ENCODE results near the gene STAMBP. TPM values are rescaled to one million over a fixed set of nuclear protein-coding genes. Genes with fewer than 3 reads are reported as not detected.

The STAMBP gene
- polyA plus RNA-seq, 1 donor from 2014 or later: 69.1 TPM

- Histone ChIP-seq H3K27me3 (ENCODE audit: insufficient read depth, low read depth, low read length) (no peaks in the 10 kb centered on the region), H3K27ac (ENCODE audit: low read length) (no peak overlapping the region), H4K20me1 (ENCODE audit: insufficient read depth) (no peaks in the 10 kb centered on the region), H3K9me3 (ENCODE audit: low read length) (no peaks in the 10 kb centered on the region), H3K79me2 (replicated peaks; ENCODE audit: insufficient read depth, low read length) (no peaks in the 10 kb centered on the region), H2AFZ (ENCODE audit: low read depth, low read length) (no peak overlapping the region), H3K9me2 (ENCODE audit: insufficient read depth, low read length) (no peaks in the 10 kb centered on the region), H3K4me3 (ENCODE audit: low read length) (no peak overlapping the region), H3K4me2 (ENCODE audit: low read length) (no peak overlapping the region), H3K9ac (ENCODE audit: low read length) (no peak overlapping the region), H3F3A (ENCODE audit: insufficient read depth, low read length, poor library complexity, severe bottlenecking) (no peaks in the 10 kb centered on the region), H3K36me3 (ENCODE audit: insufficient read depth, low read length) (no peaks in the 10 kb centered on the region)
- no peak for TF ChIP-seq EP300 (conservative IDR thresholded peaks at IDR 0.05; ENCODE audit: poor library complexity, severe bottlenecking)
- TF ChIP-seq TAF1 (IDR thresholded peaks at IDR 0.05; ENCODE audit: low read depth): no peak
- no peak for TF ChIP-seq REST (IDR thresholded peaks at IDR 0.05; ENCODE audit: borderline replicate concordance)
- TF ChIP-seq CTCF (IDR thresholded peaks at IDR 0.05; ENCODE audit: poor library complexity, severe bottlenecking): no peak
- no peak for TF ChIP-seq EZH2 (IDR thresholded peaks at IDR 0.05; ENCODE audit: borderline replicate concordance, insufficient read depth, low read length, poor library complexity, severe bottlenecking)
- TF ChIP-seq POLR2AphosphoS5 (IDR thresholded peaks at IDR 0.05): no peak
- no peak for TF ChIP-seq MXI1 (conservative IDR thresholded peaks at IDR 0.05; ENCODE audit: poor library complexity, severe bottlenecking)
- no peak for TF ChIP-seq SMC3 (conservative IDR thresholded peaks at IDR 0.05; ENCODE audit: poor library complexity)
- no peak for TF ChIP-seq RAD21 (conservative IDR thresholded peaks at IDR 0.05)
Measured at GRCh38 chr2:73899801-73900336, 71.1 kb downstream of the STAMBP start.

- H3K9ac ChIP-seq (ENCODE audit: low read length): no peak overlapping the region
- H4K20me1 ChIP-seq (ENCODE audit: insufficient read depth): no peaks in the 10 kb centered on the region
- H3K36me3 ChIP-seq (ENCODE audit: insufficient read depth, low read length): no peaks in the 10 kb centered on the region
- H3K79me2 ChIP-seq (replicated peaks; ENCODE audit: insufficient read depth, low read length): no peaks in the 10 kb centered on the region
- no peak overlapping the region for H3K4me2 ChIP-seq (ENCODE audit: low read length)
- no peak overlapping the region for H3K4me3 ChIP-seq (ENCODE audit: low read length)
- no peaks in the 10 kb centered on the region for H3K9me2 ChIP-seq (ENCODE audit: insufficient read depth, low read length)
- H3F3A ChIP-seq (ENCODE audit: insufficient read depth, low read length, poor library complexity, severe bottlenecking): no peaks in the 10 kb centered on the region
- no peak overlapping the region for H2AFZ ChIP-seq (ENCODE audit: low read depth, low read length)
- no peaks in the 10 kb centered on the region for H3K27me3 ChIP-seq (ENCODE audit: insufficient read depth, low read depth, low read length)
- H3K27ac ChIP-seq (ENCODE audit: low read length): no peak overlapping the region
- no peaks in the 10 kb centered on the region for H3K9me3 ChIP-seq (ENCODE audit: low read length)
- TF ChIP-seq CTCF (IDR thresholded peaks at IDR 0.05; ENCODE audit: poor library complexity, severe bottlenecking) (no peak), RAD21 (conservative IDR thresholded peaks at IDR 0.05) (no peak), TAF1 (IDR thresholded peaks at IDR 0.05; ENCODE audit: low read depth) (no peak), POLR2AphosphoS5 (IDR thresholded peaks at IDR 0.05) (no peak), EP300 (conservative IDR thresholded peaks at IDR 0.05; ENCODE audit: poor library complexity, severe bottlenecking) (no peak), REST (IDR thresholded peaks at IDR 0.05; ENCODE audit: borderline replicate concordance) (no peak), MXI1 (conservative IDR thresholded peaks at IDR 0.05; ENCODE audit: poor library complexity, severe bottlenecking) (no peak), EZH2 (IDR thresholded peaks at IDR 0.05; ENCODE audit: borderline replicate concordance, insufficient read depth, low read length, poor library complexity, severe bottlenecking) (no peak), SMC3 (conservative IDR thresholded peaks at IDR 0.05; ENCODE audit: poor library complexity) (no peak)
Measured at GRCh38 chr2:73901143-73901542, 72.4 kb downstream of the STAMBP start.
